ENCODE data around the gene EDN3. TPM values are rescaled to one million over a fixed set of nuclear protein-coding genes. Genes with fewer than 3 reads are reported as not detected.

Gene EDN3
- total RNA-seq, 1 experiment from 2014 or later = not detected

GRCh38 chr20:59359906-59360725 lies 59.7 kb downstream of the EDN3 start:
- H4K20me1 ChIP-seq (ENCODE audit: insufficient read depth) = no peaks in the 10 kb centered on the region
- RAD21 ChIA-PET (ENCODE audit: low non-redundant PET in 1 of 2, low total read pairs in 2 of 2, uncharacterized antibody in 2 of 2, unreplicated experiment in 2 of 2) = no interaction called here
- POLR2A ChIA-PET = no interaction called here
- H3K9ac ChIP-seq (ENCODE audit: low read length) = no peak overlapping the region
- CTCF ChIA-PET = no interaction called here
- TF ChIP-seq ATF3 (IDR thresholded peaks at IDR 0.05) = no peak
- no peak for TF ChIP-seq YY1 (IDR thresholded peaks at IDR 0.05; ENCODE audit: extremely low read depth, insufficient replicate concordance, low read depth, low read length)
- no peak for TF ChIP-seq EZH2phosphoT487 (IDR thresholded peaks at IDR 0.05; ENCODE audit: borderline replicate concordance)
- TF ChIP-seq ELF1 (IDR thresholded peaks at IDR 0.05; ENCODE audit: borderline replicate concordance, low read depth) = no peak
- TF ChIP-seq ZBTB33 (IDR thresholded peaks at IDR 0.05; ENCODE audit: extremely low read depth, insufficient replicate concordance, low read length) = no peak
- no peak for TF ChIP-seq EZH2 (IDR thresholded peaks at IDR 0.05)
- TF ChIP-seq ZNF274 (IDR thresholded peaks at IDR 0.05; ENCODE audit: low read depth, low read length) = no peak
- TF ChIP-seq CBX3 (IDR thresholded peaks at IDR 0.05; ENCODE audit: low read depth) = no peak
- TF ChIP-seq RAD21 (IDR thresholded peaks at IDR 0.05; ENCODE audit: low read depth) = no peak
- no peak for TF ChIP-seq SIN3A (IDR thresholded peaks at IDR 0.05; ENCODE audit: low read depth)
- no peak for TF ChIP-seq JUND (IDR thresholded peaks at IDR 0.05)
- no peak for TF ChIP-seq ZFX (IDR thresholded peaks at IDR 0.05)
- no peak for TF ChIP-seq FOSL1 (IDR thresholded peaks at IDR 0.05; ENCODE audit: low read depth)
- TF ChIP-seq TCF7L2 (IDR thresholded peaks at IDR 0.05; ENCODE audit: borderline replicate concordance, extremely low read depth, insufficient read depth, insufficient read length) = no peak
- no peak for TF ChIP-seq REST (IDR thresholded peaks at IDR 0.05; ENCODE audit: low read depth)
- no peak for TF ChIP-seq MAX (IDR thresholded peaks at IDR 0.05)
- TF ChIP-seq EGR1 (IDR thresholded peaks at IDR 0.05; ENCODE audit: low read depth) = no peak
- no peak for TF ChIP-seq CEBPB (IDR thresholded peaks at IDR 0.05; ENCODE audit: low read depth)
- no peaks in the 10 kb centered on the region for H3K9me2 ChIP-seq (ENCODE audit: insufficient read depth)
- peaks cover 26% of the 10 kb centered on the region for H3K27me3 ChIP-seq (ENCODE audit: insufficient read depth, low read length)
- no peaks in the 10 kb centered on the region for H3K36me3 ChIP-seq (ENCODE audit: control insufficient read depth in 1 of 2, insufficient read depth in 2 of 2, low read length in 2 of 2)
- H3K79me2 ChIP-seq (ENCODE audit: insufficient read depth, low read length) = no peaks in the 10 kb centered on the region
- H2AFZ ChIP-seq (ENCODE audit: low read depth, low read length, poor library complexity, severe bottlenecking) = no peak overlapping the region
- H3K9me3 ChIP-seq (ENCODE audit: control insufficient read depth in 1 of 2, insufficient read depth in 1 of 2, low read depth in 1 of 2, low read length in 2 of 2) = no peaks in the 10 kb centered on the region
- H3K4me3 ChIP-seq (replicated peaks in 1 of 2; ENCODE audit: low read depth in 1 of 2, low read length in 2 of 2) = no peak overlapping the region
- DNase-seq (ENCODE audit: low read depth, low spot score) = no peak
- H3K4me1 ChIP-seq (ENCODE audit: control insufficient read depth in 1 of 2, insufficient read depth in 2 of 2, low read length in 2 of 2) = no peaks in the 10 kb centered on the region
- ATAC-seq = no peak
- intact Hi-C loops (cut with micrococcal nuclease) = no loop called here
- BruUV-seq (replicated peaks) = no TSS peak
- no peak overlapping the region for H3K4me2 ChIP-seq (ENCODE audit: low read length)
- no peak overlapping the region for H3K27ac ChIP-seq (ENCODE audit: low read depth, low read length)

All from HCT116 (cell line).